Osteoblast (primary cell): ENCODE data around the gene FFAR1. TPM values are rescaled to one million over a fixed set of nuclear protein-coding genes. Genes with fewer than 3 reads are reported as not detected.

Experiments used
- DNase-seq: peaks from one replicate; pipeline ENCODE4 v3.0.0; 2011; ENCODE audit warnings: low spot score, mixed read lengths; ENCODE audit not compliant: insufficient read length; ENCODE audit errors: missing footprints
- H2AFZ ChIP-seq: 2 replicates; pipeline ENCODE4 v1.6.0; 2011; ENCODE audit warnings: mild to moderate bottlenecking, low read length
- H3K27ac ChIP-seq: 2 replicates; pipeline ENCODE4 v1.5.1; 2011; ENCODE audit warnings: mild to moderate bottlenecking, low read depth, low read length, moderate library complexity
- H3K27me3 ChIP-seq: 2 replicates; pipeline ENCODE4 v1.6.0; 2012; ENCODE audit warnings: mild to moderate bottlenecking, control low read depth, inconsistent platforms, low read length, moderate library complexity; ENCODE audit not compliant: insufficient read depth
- H3K36me3 ChIP-seq: 2 replicates; pipeline ENCODE4 v1.5.1; 2011; ENCODE audit warnings: mild to moderate bottlenecking, low read length, control low read depth, moderate library complexity; ENCODE audit not compliant: insufficient read depth
- H3K4me1 ChIP-seq: 2 replicates; pipeline ENCODE4 v1.5.1; 2011; ENCODE audit warnings: mild to moderate bottlenecking, low read length, control low read depth, moderate library complexity; ENCODE audit not compliant: insufficient read depth
- H3K4me2 ChIP-seq: 2 replicates; pipeline ENCODE4 v1.6.0; 2011; ENCODE audit warnings: mild to moderate bottlenecking, low read length; ENCODE audit not compliant: insufficient read depth
- H3K4me3 ChIP-seq: fragments of 200-600 bp; sonication (generic); 3 replicates; pipeline ENCODE4 v1.5.1; 2012; ENCODE audit warnings: mild to moderate bottlenecking, low read length, inconsistent platforms; ENCODE audit not compliant: insufficient read depth
- H3K79me2 ChIP-seq: 2 replicates; pipeline ENCODE4 v1.6.0; 2012; ENCODE audit warnings: mild to moderate bottlenecking, low read length, control low read depth, inconsistent platforms; ENCODE audit not compliant: insufficient read depth
- H3K9me3 ChIP-seq: 2 replicates; pipeline ENCODE4 v1.5.1; 2011; ENCODE audit warnings: low read depth, low read length, control low read depth
- H4K20me1 ChIP-seq: 2 replicates; pipeline ENCODE4 v1.6.0; 2012; ENCODE audit warnings: mild to moderate bottlenecking, low read length, control low read depth; ENCODE audit not compliant: insufficient read depth
- CTCF ChIP-seq: IDR thresholded peaks from 2 replicates; pipeline ENCODE4 v1.5.1; 2011; ENCODE audit warnings: mild to moderate bottlenecking, low read depth, low read length, moderate library complexity; ENCODE audit errors: extremely low read depth
- total RNA-seq: library from RNA; depleted of rRNA; stranded (reverse); fragments of >200 nt; gene quantifications from 2 replicates; pipeline ENCODE4 v1.2.3, GENCODE V29; 2012

Gene FFAR1
- total RNA-seq, 1 donor: not detected

DNA sequence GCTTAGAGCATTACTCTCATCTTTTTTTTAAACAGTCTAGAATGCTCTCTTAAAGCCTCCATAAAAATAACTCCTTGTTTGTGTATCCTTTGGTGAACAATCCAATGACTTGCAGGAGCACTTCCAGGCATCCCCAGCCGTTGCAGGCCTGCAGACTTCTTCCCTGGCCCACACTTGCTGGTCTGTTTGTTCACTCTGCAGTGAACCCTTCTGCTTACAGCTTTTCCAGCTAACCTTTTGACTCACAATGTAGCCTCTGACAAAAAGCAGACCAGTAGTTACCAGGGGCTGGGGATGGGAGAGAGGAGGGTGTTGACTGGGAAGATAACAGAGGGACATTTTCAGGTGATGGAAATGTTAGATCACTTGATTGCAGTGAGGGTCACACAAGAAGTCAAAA is 32.3 kb downstream of the FFAR1 start:
- Histone ChIP-seq H3K27me3 (no peaks in the 10 kb centered on the region), H3K9me3 (no peaks in the 10 kb centered on the region), H3K79me2 (no peaks in the 10 kb centered on the region), H3K4me3 (no peak overlapping the region), H3K36me3 (no peaks in the 10 kb centered on the region), H3K4me2 (no peak overlapping the region), H2AFZ (no peak overlapping the region), H3K27ac (no peak overlapping the region), H4K20me1 (no peaks in the 10 kb centered on the region), H3K4me1 (no peaks in the 10 kb centered on the region)
- no peak for TF ChIP-seq CTCF
- no peak for DNase-seq

DNA sequence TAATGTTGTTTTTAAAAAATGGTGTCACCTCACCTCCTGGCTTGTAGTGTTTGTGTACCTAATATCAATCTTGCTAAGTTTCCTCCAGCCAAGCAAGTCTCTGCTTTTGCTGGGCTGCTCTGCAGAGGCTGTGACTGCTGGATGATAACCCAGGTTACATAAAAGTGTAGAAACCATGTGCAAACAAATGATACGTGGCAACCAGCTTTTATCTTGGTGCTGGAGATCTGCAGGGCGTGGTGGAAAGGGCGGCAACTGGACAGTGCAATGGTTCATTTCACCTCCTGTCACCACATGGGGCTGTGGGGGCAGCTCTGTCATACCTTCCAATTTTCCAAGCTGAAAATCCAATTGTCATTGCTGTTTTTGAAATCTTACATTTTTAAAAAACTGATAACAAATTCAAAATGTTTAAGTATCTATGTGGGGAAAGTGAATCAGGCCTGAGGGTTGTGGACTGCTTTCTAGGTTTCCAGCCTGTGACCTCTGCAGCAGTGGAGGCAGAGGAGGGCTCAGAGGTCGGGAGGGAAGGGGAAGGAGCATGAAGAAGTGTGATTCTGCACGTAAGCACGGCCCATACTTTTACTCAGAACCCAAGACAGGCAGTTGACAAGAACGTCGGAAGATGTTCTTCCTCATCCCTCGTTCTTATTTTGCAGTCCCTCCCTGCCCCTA is 32.9 kb downstream of the FFAR1 start:
- TF ChIP-seq CTCF: no peak
- no peak overlapping the region for H3K4me2 ChIP-seq
- H2AFZ ChIP-seq: no peak overlapping the region
- no peaks in the 10 kb centered on the region for H3K79me2 ChIP-seq
- no peak for DNase-seq
- H4K20me1 ChIP-seq: no peaks in the 10 kb centered on the region
- H3K27me3 ChIP-seq: no peaks in the 10 kb centered on the region
- H3K36me3 ChIP-seq: no peaks in the 10 kb centered on the region
- H3K4me3 ChIP-seq: no peak overlapping the region
- no peak overlapping the region for H3K27ac ChIP-seq
- H3K9me3 ChIP-seq: peaks cover 2% of the 10 kb centered on the region
- H3K4me1 ChIP-seq: no peaks in the 10 kb centered on the region

GRCh38 chr19:35381318-35381717 is 33.6 kb downstream of the FFAR1 start:
- Histone ChIP-seq H3K27me3 (no peaks in the 10 kb centered on the region), H3K4me1 (no peaks in the 10 kb centered on the region), H3K79me2 (no peaks in the 10 kb centered on the region), H4K20me1 (no peaks in the 10 kb centered on the region), H3K36me3 (no peaks in the 10 kb centered on the region), H2AFZ (no peak overlapping the region), H3K27ac (no peak overlapping the region), H3K4me2 (no peak overlapping the region), H3K9me3 (peaks cover 2% of the 10 kb centered on the region), H3K4me3 (no peak overlapping the region)
- TF ChIP-seq CTCF: no peak
- DNase-seq: no peak

DNA sequence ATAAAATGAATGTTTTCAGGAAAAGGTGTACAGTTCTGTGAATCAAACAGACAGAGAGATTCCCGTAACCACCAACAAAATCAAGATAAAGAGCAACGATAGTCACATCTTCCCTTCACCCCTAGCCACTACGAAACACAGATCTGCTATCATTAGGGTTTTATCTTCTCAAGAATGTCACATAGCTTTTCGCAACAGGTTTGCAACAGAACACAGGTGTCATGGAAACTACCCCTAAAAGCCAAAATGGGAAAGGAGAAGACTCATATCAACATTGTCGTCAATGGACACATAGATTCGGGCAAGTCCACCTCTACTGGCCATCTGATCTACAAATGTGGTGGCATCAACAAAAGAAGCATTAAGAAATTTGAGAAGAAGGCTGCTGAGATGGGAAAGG is 34.2 kb downstream of the FFAR1 start:
- Histone ChIP-seq H4K20me1 (no peaks in the 10 kb centered on the region), H3K4me2 (no peak overlapping the region), H3K4me1 (no peaks in the 10 kb centered on the region), H3K27me3 (no peaks in the 10 kb centered on the region), H2AFZ (no peak overlapping the region), H3K4me3 (no peak overlapping the region), H3K9me3 (peaks cover 2% of the 10 kb centered on the region), H3K36me3 (no peaks in the 10 kb centered on the region), H3K79me2 (no peaks in the 10 kb centered on the region), H3K27ac (no peak overlapping the region)
- no peak for TF ChIP-seq CTCF
- DNase-seq: no peak
